Measurements from ENCODE around the gene FIGN. TPM values are rescaled to one million over a fixed set of nuclear protein-coding genes. Genes with fewer than 3 reads are reported as not detected.

FIGN gene
- total RNA-seq, 1 experiment from 2014 or later, result 14.6 TPM

DNA sequence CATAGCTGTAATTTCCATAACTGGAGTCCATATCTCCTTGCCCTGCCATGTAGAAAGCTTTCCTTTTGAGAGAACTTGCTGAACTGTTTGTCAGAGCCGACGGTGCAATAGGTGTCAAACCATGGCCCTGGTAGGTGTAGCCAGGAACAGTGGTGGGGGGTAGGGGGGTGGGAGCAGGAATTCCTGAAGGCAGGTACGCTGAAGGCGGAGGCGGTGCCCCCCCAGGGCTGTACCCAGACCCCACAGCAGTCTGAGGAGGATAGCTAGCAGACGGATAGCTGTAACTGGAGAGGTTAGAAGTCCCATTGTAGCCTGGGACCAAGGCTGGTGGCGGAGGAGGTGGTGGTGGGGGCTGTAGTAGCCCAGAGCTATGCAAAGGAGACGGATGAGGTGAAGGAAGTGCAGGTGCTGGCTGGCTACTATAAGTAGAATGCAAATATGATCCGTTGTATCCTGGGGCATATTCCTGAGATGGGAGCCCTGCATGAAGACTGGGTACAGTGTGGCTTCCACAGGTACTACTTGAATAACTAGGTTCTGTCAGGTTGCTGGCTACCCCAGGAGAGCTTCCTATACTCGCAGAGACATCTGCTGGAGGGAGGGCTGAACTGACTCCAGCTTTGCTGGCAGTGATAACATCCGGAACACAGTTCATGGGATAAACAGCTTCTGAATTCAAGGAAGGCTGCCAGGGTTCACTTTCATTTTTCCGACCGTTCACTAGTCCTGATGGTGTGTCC lies 124.8 kb downstream of the FIGN start:
- Histone ChIP-seq H4K8ac (replicated peaks; ENCODE audit: insufficient read length, low read depth, low read length) (no peak overlapping the region), H4K20me1 (ENCODE audit: control insufficient read depth, insufficient read depth, insufficient read length) (no peaks in the 10 kb centered on the region), H4K5ac (ENCODE audit: insufficient read length, low read depth, low read length) (no peak overlapping the region), H2BK5ac (ENCODE audit: insufficient read length, low read length) (no peak overlapping the region), H2BK12ac (ENCODE audit: insufficient read length, low read depth, low read length) (no peak overlapping the region), H3K23ac (ENCODE audit: insufficient read length, low read depth, low read length) (no peak overlapping the region), H3K9ac (ENCODE audit: extremely low read depth, insufficient read length, low read length) (no peak overlapping the region), H2AFZ (ENCODE audit: low read length) (no peak overlapping the region), H2BK120ac (ENCODE audit: low read depth, low read length, poor library complexity, severe bottlenecking) (no peak overlapping the region), H3K56ac (ENCODE audit: insufficient read length, low read depth, low read length) (no peak overlapping the region), H3K18ac (ENCODE audit: insufficient read length, low read depth, low read length) (no peak overlapping the region), H3T11ph (ENCODE audit: low read length) (no peak overlapping the region), H3K4me2 (ENCODE audit: insufficient read depth, insufficient read length, low read length) (no peak overlapping the region), H3K14ac (ENCODE audit: insufficient read depth, low read length) (no peak overlapping the region), H3K4ac (ENCODE audit: low read depth, low read length) (no peak overlapping the region), H2BK20ac (ENCODE audit: low read depth, low read length, poor library complexity, severe bottlenecking) (no peak overlapping the region), H3K9me3 (ENCODE audit: control insufficient read depth, low read depth, low read length) (no peaks in the 10 kb centered on the region), H3K23me2 (ENCODE audit: insufficient read length, low read depth, low read length, poor library complexity, severe bottlenecking) (no peaks in the 10 kb centered on the region), H3K79me1 (ENCODE audit: insufficient read depth, low read depth, low read length, poor library complexity, severe bottlenecking) (no peaks in the 10 kb centered on the region), H3K27me3 (ENCODE audit: insufficient read depth, low read length) (no peaks in the 10 kb centered on the region), H3K79me2 (ENCODE audit: insufficient read depth, low read length) (no peaks in the 10 kb centered on the region), H2BK15ac (ENCODE audit: low read depth, low read length) (no peak overlapping the region), H2AK5ac (ENCODE audit: insufficient read length, low read length) (no peak overlapping the region), H3K4me1 (ENCODE audit: insufficient read depth, low read length) (no peaks in the 10 kb centered on the region), H4K91ac (ENCODE audit: insufficient read length, low read depth, low read length) (no peak overlapping the region), H3K27ac (ENCODE audit: insufficient read length, low read depth, low read length) (no peak overlapping the region)
- H3K36me3 Mint-ChIP-seq (ENCODE audit: insufficient read depth in 1 of 3, low read depth in 3 of 3), result peaks cover 5 to 19% (median 18%) of the 10 kb centered on the region in 3 experiments; a peak in 6 of 7 replicates
- no peaks in the 10 kb centered on the region for H3K27me3 Mint-ChIP-seq (ENCODE audit: low read depth)
- no CpG with 5 or more reads among the region's 13 CpGs for WGBS (ENCODE audit: extremely low coverage, insufficient read length, low lambda C conversion rate)
- H3K4me3 Mint-ChIP-seq, result no peak overlapping the region
- peak overlapping the region in 2 of 3 experiments; percentile 62 to 85; a peak in 3 of 7 replicates for H3K27ac Mint-ChIP-seq
- DNase-seq, result peak; percentile 48
- TF ChIP-seq, protein P1, sequence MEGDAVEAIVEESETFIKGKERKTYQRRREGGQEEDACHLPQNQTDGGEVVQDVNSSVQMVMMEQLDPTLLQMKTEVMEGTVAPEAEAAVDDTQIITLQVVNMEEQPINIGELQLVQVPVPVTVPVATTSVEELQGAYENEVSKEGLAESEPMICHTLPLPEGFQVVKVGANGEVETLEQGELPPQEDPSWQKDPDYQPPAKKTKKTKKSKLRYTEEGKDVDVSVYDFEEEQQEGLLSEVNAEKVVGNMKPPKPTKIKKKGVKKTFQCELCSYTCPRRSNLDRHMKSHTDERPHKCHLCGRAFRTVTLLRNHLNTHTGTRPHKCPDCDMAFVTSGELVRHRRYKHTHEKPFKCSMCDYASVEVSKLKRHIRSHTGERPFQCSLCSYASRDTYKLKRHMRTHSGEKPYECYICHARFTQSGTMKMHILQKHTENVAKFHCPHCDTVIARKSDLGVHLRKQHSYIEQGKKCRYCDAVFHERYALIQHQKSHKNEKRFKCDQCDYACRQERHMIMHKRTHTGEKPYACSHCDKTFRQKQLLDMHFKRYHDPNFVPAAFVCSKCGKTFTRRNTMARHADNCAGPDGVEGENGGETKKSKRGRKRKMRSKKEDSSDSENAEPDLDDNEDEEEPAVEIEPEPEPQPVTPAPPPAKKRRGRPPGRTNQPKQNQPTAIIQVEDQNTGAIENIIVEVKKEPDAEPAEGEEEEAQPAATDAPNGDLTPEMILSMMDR (conservative IDR thresholded peaks at IDR 0.05), result peak; percentile 62
- H3K9me3 Mint-ChIP-seq, result no peaks in the 10 kb centered on the region
- peaks cover 7 to 13% of the 10 kb centered on the region in 2 experiments for H3K4me1 Mint-ChIP-seq

Data from H9 (cell line).